Body of pancreas (tissue), 4 donors: Measurements from ENCODE around the gene RPTOR. TPM values are rescaled to one million over a fixed set of nuclear protein-coding genes. Genes with fewer than 3 reads are reported as not detected.

Experiments
- ATAC-seq: fragments of 150-250 bp; one replicate; pipeline ENCODE4 v1.9.1; 2016
- DNase-seq, 4 donors: peaks; one replicate each; pipeline ENCODE4 v3.0.0-alpha.2; 2019
- H3K27ac ChIP-seq, 4 donors: fragments of 200-600 bp; sonication (generic); 1 replicate in 3 of 4; 2 replicates in 1 of 4; pipeline versions ENCODE4 v1.5.1 to v1.6.1; 2016 to 2019; ENCODE audit warnings: mild to moderate bottlenecking in 1 of 4, mixed read lengths in 1 of 4, moderate library complexity in 1 of 4
- H3K27me3 ChIP-seq, 2 donors: fragments of 200-600 bp; sonication (generic); one replicate each; pipeline ENCODE4 v1.6.0; 2016; ENCODE audit warnings: mild to moderate bottlenecking in 1 of 2
- H3K36me3 ChIP-seq, 2 donors: fragments of 200-600 bp; sonication (generic); replicated peaks in 1 of 2; 2 replicates each; pipeline ENCODE4 v1.5.1; 2016; ENCODE audit warnings: low read depth in 2 of 2; ENCODE audit not compliant: insufficient read depth in 1 of 2
- H3K4me1 ChIP-seq: fragments of 200-600 bp; sonication (generic); one replicate; pipeline ENCODE4 v1.6.0; 2016
- H3K4me3 ChIP-seq, 2 donors: fragments of 200-600 bp; sonication (generic); 1 replicate in 1 of 2; 2 replicates in 1 of 2; pipeline ENCODE4 v1.5.1; 2016 to 2019
- H3K9me3 ChIP-seq, 3 donors: fragments of 200-600 bp; sonication (generic); 1 replicate in 2 of 3; 2 replicates in 1 of 3; pipeline ENCODE4 v1.5.1; 2016
- CTCF ChIP-seq, 7 experiments: fragments of 450-650 bp in 4 of 7; fragments of 200-600 bp in 3 of 7; sonication (generic) in 3 of 7; IDR thresholded peaks; one replicate each; pipeline ENCODE4 v1.5.1; 2016 to 2019; ENCODE audit warnings: antibody characterized with exemption in 7 of 7
- POLR2A ChIP-seq, 3 donors: fragments of 450-650 bp; IDR thresholded peaks; one replicate each; pipeline ENCODE4 v1.6.1; 2016; ENCODE audit warnings: antibody characterized with exemption in 3 of 3, mild to moderate bottlenecking in 2 of 3
- WGBS, 2 donors: methylation state at CpG; one replicate each; pipeline ENCODE4 v1.1.5; 2017; 5-methylcytosine and 5-hydroxymethylcytosine counted together
- intact Hi-C: fragments of 100-400 bp; cut with DNase I; formaldehyde crosslinking; loops from one replicate; pipeline ENCODE4 v1.15.1; 2023
- total RNA-seq, 2 donors: library from RNA; depleted of rRNA; stranded (reverse); fragments of >200 nt; gene quantifications; one replicate each; pipeline ENCODE4 v1.1.0, GENCODE V29; 2016

The RPTOR gene
- total RNA-seq, 2 donors from 2014 or later = 22.3 to 34.3 TPM

- Histone ChIP-seq H3K27ac (no peak overlapping the region), H3K9me3 (no peaks in the 10 kb centered on the region), H3K4me1 (no peaks in the 10 kb centered on the region), H3K36me3 (no peaks in the 10 kb centered on the region), H3K27me3 (no peaks in the 10 kb centered on the region), H3K4me3 (no peak overlapping the region)
- ATAC-seq (no peak), DNase-seq (no peak)
- 85 to 87% methylated on average over 18 to 24 of the region's 24 CpGs for WGBS, 2 donors
- no peak for TF ChIP-seq POLR2A (IDR thresholded peaks at IDR 0.05)
- no peak for TF ChIP-seq CTCF (IDR thresholded peaks at IDR 0.05)
- intact Hi-C loops = no loop called here
Observed at GRCh38 chr17:80633994-80634566, 89.4 kb downstream of the RPTOR start.

- WGBS, 2 donors = 83 to 93% methylated on average over 20 of the region's 20 CpGs
- Histone ChIP-seq H3K27me3 (no peaks in the 10 kb centered on the region), H3K4me3 (no peak overlapping the region), H3K9me3 (no peaks in the 10 kb centered on the region), H3K4me1 (no peaks in the 10 kb centered on the region), H3K36me3 (no peaks in the 10 kb centered on the region), H3K27ac (no peak overlapping the region)
- DNase-seq (no peak), ATAC-seq (no peak)
- intact Hi-C loops = no loop called here
- TF ChIP-seq POLR2A (IDR thresholded peaks at IDR 0.05) (no peak), CTCF (IDR thresholded peaks at IDR 0.05) (no peak)
Observed at GRCh38 chr17:80636361-80637018, 91.9 kb downstream of the RPTOR start.

GRCh38 chr17:80637048-80637781 is 92.6 kb downstream of the RPTOR start:
- intact Hi-C loops = no loop called here
- no peak for ATAC-seq

GRCh38 chr17:80639658-80640057 is 95.0 kb downstream of the RPTOR start:
- H3K9me3 ChIP-seq = no peaks in the 10 kb centered on the region
- no peak for ATAC-seq
- 94 to 97% methylated on average over 2 of the region's 2 CpGs for WGBS, 2 donors
- H3K27ac ChIP-seq = no peak overlapping the region
- no peak for TF ChIP-seq POLR2A (IDR thresholded peaks at IDR 0.05)
- no peak for TF ChIP-seq CTCF (IDR thresholded peaks at IDR 0.05)
- no peak for DNase-seq
- no peaks in the 10 kb centered on the region for H3K27me3 ChIP-seq
- no peak overlapping the region for H3K4me3 ChIP-seq
- no peaks in the 10 kb centered on the region for H3K36me3 ChIP-seq
- intact Hi-C loops = no loop called here
- no peaks in the 10 kb centered on the region for H3K4me1 ChIP-seq

More at GRCh38 chr17:80637048-80637781, 92.6 kb downstream of the RPTOR start:
- no peak for DNase-seq
- WGBS, 2 donors = 80 to 92% methylated on average over 17 of the region's 17 CpGs
- TF ChIP-seq POLR2A (IDR thresholded peaks at IDR 0.05) = no peak
- TF ChIP-seq CTCF (IDR thresholded peaks at IDR 0.05) = no peak
- no peaks in the 10 kb centered on the region for H3K27me3 ChIP-seq
- H3K9me3 ChIP-seq = no peaks in the 10 kb centered on the region
- H3K36me3 ChIP-seq = no peaks in the 10 kb centered on the region
- no peak overlapping the region for H3K27ac ChIP-seq
- H3K4me3 ChIP-seq = no peak overlapping the region
- H3K4me1 ChIP-seq = no peaks in the 10 kb centered on the region
